NB4 (cell line): ENCODE measurements around the gene USP24.

ENCODE experiments used
- CTCF ChIP-seq: IDR thresholded peaks from one replicate; pipeline ENCODE4 v1.5.1; 2012; ENCODE audit warnings: low read depth, low read length
- MYC ChIP-seq: IDR thresholded peaks from 2 replicates; pipeline ENCODE4 v1.6.1; 2011; ENCODE audit warnings: low read depth, low read length

- TF ChIP-seq CTCF (no peak), MYC (no peak)
Observed at GRCh38 chr1:55245781-55246180, 30.6 kb upstream of the USP24 start.
